GM12872 (cell line): Measurements from ENCODE around the gene AMIGO2.

ENCODE experiments used
- TF ChIP-seq, protein P1 (sequence below): IDR thresholded peaks from 3 replicates; pipeline ENCODE4 v1.5.1; 2011; ENCODE audit warnings: low read depth, mild to moderate bottlenecking, low read length, moderate library complexity; ENCODE audit not compliant: insufficient read depth

Gene AMIGO2

DNA sequence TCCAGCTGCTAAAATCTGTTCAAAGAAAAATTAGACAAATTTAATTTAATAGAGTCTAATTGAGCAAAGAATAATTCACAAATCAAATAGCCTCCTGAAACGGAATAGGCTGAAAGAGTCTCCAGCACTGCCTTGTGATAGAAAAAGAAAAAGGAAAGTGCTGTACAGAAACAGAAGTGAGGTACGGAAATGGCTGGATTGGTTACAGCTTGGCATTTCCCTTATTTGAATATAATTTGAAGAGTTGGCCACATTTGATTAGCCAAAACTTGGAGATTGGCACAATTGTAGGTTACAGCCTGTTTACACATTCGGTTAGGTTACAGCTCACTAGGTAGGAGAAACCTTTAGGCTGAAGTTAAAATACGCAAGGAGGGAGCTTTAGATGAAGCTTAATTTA, 25.1 kb downstream of the AMIGO2 start:
- TF ChIP-seq, protein P1, sequence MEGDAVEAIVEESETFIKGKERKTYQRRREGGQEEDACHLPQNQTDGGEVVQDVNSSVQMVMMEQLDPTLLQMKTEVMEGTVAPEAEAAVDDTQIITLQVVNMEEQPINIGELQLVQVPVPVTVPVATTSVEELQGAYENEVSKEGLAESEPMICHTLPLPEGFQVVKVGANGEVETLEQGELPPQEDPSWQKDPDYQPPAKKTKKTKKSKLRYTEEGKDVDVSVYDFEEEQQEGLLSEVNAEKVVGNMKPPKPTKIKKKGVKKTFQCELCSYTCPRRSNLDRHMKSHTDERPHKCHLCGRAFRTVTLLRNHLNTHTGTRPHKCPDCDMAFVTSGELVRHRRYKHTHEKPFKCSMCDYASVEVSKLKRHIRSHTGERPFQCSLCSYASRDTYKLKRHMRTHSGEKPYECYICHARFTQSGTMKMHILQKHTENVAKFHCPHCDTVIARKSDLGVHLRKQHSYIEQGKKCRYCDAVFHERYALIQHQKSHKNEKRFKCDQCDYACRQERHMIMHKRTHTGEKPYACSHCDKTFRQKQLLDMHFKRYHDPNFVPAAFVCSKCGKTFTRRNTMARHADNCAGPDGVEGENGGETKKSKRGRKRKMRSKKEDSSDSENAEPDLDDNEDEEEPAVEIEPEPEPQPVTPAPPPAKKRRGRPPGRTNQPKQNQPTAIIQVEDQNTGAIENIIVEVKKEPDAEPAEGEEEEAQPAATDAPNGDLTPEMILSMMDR: no peak

DNA sequence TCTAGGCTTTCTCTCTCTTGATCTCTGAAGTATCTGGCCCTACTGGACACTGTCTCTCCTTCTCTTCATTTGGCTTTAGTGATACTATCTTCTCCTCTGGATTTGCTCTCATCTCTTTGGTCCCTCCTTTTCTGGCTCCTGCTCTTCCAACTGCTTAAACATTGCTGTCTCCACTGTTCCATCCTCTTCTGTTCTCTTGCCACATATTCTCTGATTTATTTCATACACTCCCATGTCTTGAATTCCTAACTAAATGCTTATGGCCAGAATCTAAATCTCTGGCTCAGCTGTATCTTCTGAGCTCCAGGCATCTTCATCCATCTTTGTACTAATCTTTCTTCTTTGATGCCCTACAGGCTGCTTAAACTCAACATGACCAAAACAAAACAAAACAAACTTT, 25.8 kb downstream of the AMIGO2 start:
- TF ChIP-seq, protein P1: no peak

DNA sequence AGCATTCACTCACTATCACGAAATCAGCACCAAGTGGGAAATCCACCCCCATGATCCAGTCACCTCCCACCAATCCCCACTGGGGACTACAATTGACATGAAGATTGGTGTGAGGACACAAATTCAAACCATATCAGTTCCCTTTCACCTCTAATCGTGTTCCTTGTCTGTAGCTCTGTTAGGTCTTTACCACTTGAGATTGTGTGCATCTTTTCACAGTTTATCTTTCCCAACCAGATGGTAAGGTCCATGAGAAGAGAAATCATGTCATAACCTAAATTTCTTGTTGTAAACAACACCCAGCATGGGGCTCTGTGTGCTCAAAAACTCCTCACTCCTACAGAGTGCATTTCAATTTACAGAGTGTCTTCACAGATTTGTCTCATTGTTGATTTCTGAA, 27.5 kb downstream of the AMIGO2 start:
- TF ChIP-seq, protein P1: no peak

DNA sequence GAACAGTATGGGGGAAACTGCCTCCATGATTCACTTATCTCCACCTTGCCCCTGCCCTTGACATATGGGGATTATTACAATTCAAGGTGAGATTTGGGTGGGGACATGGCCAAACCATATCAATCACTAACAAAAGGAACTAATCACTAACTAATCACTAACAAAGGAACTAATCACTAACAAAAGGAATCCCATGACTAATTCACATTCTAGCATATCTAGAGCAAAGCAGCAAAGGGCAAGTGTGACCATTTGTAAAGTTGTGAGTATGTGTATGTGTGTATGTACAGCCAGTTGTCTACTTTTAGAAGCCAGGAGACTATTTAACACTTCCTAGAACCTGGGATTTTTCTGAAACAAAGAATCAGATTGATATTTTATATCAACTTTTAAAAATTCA, 31.2 kb downstream of the AMIGO2 start:
- TF ChIP-seq, protein P1: no peak

DNA sequence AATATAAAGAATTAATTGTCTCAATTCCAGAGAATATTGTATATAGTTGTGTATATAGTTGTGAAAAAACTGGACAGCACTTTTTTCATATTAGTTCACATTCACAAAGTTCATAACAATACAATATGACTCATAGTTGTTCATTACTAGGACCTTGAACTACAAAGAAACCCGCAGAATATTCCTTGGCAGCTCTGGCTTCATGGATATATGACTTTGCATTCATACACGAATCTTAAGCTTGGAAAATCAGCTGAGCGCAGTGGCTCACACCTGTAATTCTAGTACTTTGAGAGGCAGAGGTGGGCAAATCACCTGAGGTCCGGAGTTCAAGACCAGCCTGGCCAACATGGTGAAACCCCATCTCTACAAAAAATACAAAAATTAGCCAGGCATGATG, 38.4 kb downstream of the AMIGO2 start:
- TF ChIP-seq, protein P1: no peak

DNA sequence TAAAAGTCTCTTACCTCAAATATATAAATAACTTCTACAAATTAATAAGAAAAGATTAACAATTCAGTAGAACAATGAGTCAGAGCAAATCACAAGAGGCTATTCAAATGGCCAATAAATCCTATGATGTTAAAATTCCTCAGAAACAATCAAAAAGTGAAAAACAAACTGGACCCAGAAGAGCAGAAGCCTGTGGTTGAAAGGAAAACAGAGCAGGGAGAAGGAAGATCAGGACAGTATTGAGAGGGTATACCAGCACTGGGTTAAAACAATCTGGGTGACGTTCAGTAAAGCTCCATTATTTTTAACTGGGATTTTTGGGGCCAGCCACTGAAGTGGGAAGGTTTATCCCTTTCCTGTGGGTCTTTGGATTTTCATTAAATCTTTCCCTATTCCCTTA, 40.0 kb downstream of the AMIGO2 start:
- TF ChIP-seq, protein P1: no peak

DNA sequence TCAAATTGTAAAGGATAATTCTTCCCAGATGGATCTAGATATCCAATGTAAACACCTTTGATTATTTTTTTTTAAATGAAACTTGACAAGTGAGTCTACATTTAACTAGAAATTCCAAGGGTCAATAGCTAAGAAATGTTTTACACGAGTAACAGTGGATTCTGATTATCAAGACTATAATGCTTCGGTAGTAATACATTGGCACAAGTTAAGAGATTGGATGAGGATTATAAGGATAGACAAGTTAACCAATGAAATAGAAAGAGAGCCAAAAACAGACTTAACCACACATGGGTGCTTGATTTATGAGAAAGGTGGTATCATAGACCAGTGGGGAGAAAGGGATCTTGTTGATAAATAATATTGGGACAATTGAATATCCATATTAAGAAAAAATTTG, 40.7 kb downstream of the AMIGO2 start:
- TF ChIP-seq, protein P1: no peak

DNA sequence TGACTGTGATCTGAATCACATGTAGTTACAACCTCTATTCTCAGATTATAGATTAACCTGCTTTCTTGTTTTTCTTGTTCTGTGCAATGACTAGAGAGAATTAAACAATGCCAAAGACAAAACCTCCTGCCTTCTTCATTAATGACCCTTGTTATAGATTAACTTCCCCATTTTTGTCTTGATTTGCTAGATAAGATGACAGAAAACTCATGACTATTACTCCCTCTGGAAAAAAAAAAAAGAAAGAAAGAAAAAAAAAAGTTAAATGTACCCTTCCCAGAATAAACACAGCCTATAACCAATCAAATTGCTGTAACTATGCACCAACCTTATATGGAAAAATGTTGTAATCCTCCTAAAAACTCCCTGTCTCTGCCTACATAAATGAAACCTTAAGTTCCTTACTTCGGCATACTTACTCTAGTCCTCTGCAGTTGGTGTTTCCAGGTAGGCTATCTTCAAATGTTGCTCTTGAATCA, 41.5 kb downstream of the AMIGO2 start:
- TF ChIP-seq, protein P1: no peak
